ENCODE data around the gene FASN. TPM values are rescaled to one million over a fixed set of nuclear protein-coding genes. Genes with fewer than 3 reads are reported as not detected.
A peak's percentile ranks its signal among the peaks of the same experiment; 100 is the strongest.

FASN gene
- total and polyA plus RNA-seq, 2 of the 4 experiments (the other 2 are of a cell fraction) = 12.4 to 56.0 TPM

GRCh38 chr17:82129095-82129494, 31.1 kb upstream of the FASN start:
- Histone ChIP-seq H3K27me3 (ENCODE audit: control insufficient read depth, insufficient read depth, low read length) (no peaks in the 10 kb centered on the region), H3K4me3 (ENCODE audit: insufficient read depth, low read depth, low read length) (no peak overlapping the region), H3K9me3 (ENCODE audit: control insufficient read depth, insufficient read depth, low read length) (no peaks in the 10 kb centered on the region), H3K36me3 (ENCODE audit: control insufficient read depth, insufficient read depth, low read length) (peaks cover 7% of the 10 kb centered on the region), H3K14ac (replicated peaks; ENCODE audit: low read depth, low read length) (no peak overlapping the region), H4K5ac (ENCODE audit: low read depth, low read length) (no peak overlapping the region), H3K56ac (ENCODE audit: extremely low read depth, insufficient read depth, low read length) (no peak overlapping the region), H3K23ac (ENCODE audit: low read depth, low read length) (no peak overlapping the region), H3K27ac (ENCODE audit: insufficient read depth, low read length) (no peak overlapping the region), H4K91ac (ENCODE audit: insufficient read depth, low read depth, low read length) (no peak overlapping the region), H3K4ac (ENCODE audit: low read depth, low read length) (no peak overlapping the region), H2AFZ (replicated peaks; ENCODE audit: low read length, poor library complexity) (peak overlapping the region; percentile 43), H3K79me1 (ENCODE audit: low read depth in 1 of 2, low read length in 2 of 2) (no peaks in the 10 kb centered on the region), H2BK120ac (ENCODE audit: low read depth, low read length) (no peak overlapping the region), H2BK5ac (ENCODE audit: low read depth, low read length, poor library complexity, severe bottlenecking) (no peak overlapping the region), H3K4me1 (ENCODE audit: control insufficient read depth, insufficient read depth, low read length) (no peaks in the 10 kb centered on the region), H3K18ac (ENCODE audit: low read depth, low read length) (no peak overlapping the region), H2AK9ac (replicated peaks; ENCODE audit: low read depth, low read length, poor library complexity) (no peak overlapping the region), H4K20me1 (ENCODE audit: insufficient read depth, low read length) (no peaks in the 10 kb centered on the region), H2BK15ac (ENCODE audit: low read depth, low read length) (no peak overlapping the region), H4K8ac (ENCODE audit: low read depth in 2 of 2, low read length in 2 of 2) (no peak overlapping the region), H2AK5ac (ENCODE audit: low read depth, low read length) (no peak overlapping the region), H3K4me2 (ENCODE audit: low read depth, low read length) (no peak overlapping the region), H2BK20ac (ENCODE audit: low read depth, low read length) (no peak overlapping the region), H3K9ac (ENCODE audit: low read depth, low read length) (no peak overlapping the region), H3K9me1 (ENCODE audit: insufficient read depth, low read length) (0 out of 2 replicates have a peak, but pooled peaks cover 2% of the 10 kb centered on the region)
- ATAC-seq (ENCODE audit: low read depth) (no peak), DNase-seq (no peak)
- ChIA-PET POLR2A (ENCODE audit: unreplicated experiment) (no interaction called here), CTCF (no interaction called here)
- dilution Hi-C loops (cut with HindIII; ENCODE audit: low sequenced_read_pairs, unreplicated experiment) (no loop called here), intact Hi-C loops (cut with micrococcal nuclease) (no loop called here), in situ Hi-C loops (cut with MboI; ENCODE audit: low sequenced_read_pairs) (no loop called here)
- 78% methylated on average over 3 of the region's 4 CpGs; no CpG with 5 or more reads in 1 of the 2 experiments for WGBS, 2 experiments (ENCODE audit: extremely low coverage in 2 of 2, insufficient read length in 1 of 2)
- no TSS peak for BruUV-seq (replicated peaks)
- TF ChIP-seq MAFK (IDR thresholded peaks at IDR 0.05; ENCODE audit: low read depth, low read length) (no peak), CTCF (conservative IDR thresholded peaks at IDR 0.05; ENCODE audit: low read depth, low read length) (0 out of 2 replicates have a peak, but pooled peaks have one; percentile 6)
